GM23338 (cell line): ENCODE results near the gene MAN1C1. TPM values are rescaled to one million over a fixed set of nuclear protein-coding genes. Genes with fewer than 3 reads are reported as not detected.

Source experiments
- ATAC-seq: fragments of 200-7000 bp; cut with Tn5 transposase; 3 replicates; pipeline ENCODE4 v1.9.1; 2020
- DNase-seq: peaks from one replicate; pipeline ENCODE4 v3.0.0-alpha.2; 2015; ENCODE audit warnings: low spot score
- H2AFZ ChIP-seq: fragments of 200-600 bp; sonication (generic); 2 replicates; pipeline ENCODE4 v1.8.0; 2016; ENCODE audit warnings: antibody characterized with exemption, mild to moderate bottlenecking, moderate library complexity
- H3F3A ChIP-seq: fragments of 200-600 bp; sonication (generic); replicated peaks from 2 replicates; pipeline ENCODE4 v1.8.0; 2017; ENCODE audit warnings: antibody characterized with exemption, mixed run types, low read depth
- H3K27ac ChIP-seq: fragments of 200-600 bp; sonication (generic); 2 replicates; pipeline ENCODE4 v1.6.1; 2016; ENCODE audit warnings: low read depth
- H3K27me3 ChIP-seq: fragments of 200-600 bp; sonication (generic); 2 replicates; pipeline ENCODE4 v1.8.0; 2016; ENCODE audit warnings: mild to moderate bottlenecking, mixed run types, moderate library complexity; ENCODE audit not compliant: insufficient read depth
- H3K36me3 ChIP-seq: fragments of 200-600 bp; sonication (generic); 2 replicates; pipeline ENCODE4 v1.8.0; 2016; ENCODE audit warnings: mild to moderate bottlenecking; ENCODE audit not compliant: insufficient read depth
- H3K4me1 ChIP-seq: fragments of 200-600 bp; sonication (generic); 2 replicates; pipeline ENCODE4 v1.8.0; 2016; ENCODE audit warnings: mild to moderate bottlenecking, moderate library complexity; ENCODE audit not compliant: insufficient read depth
- H3K4me2 ChIP-seq: fragments of 200-600 bp; sonication (generic); 2 replicates; pipeline ENCODE4 v1.7.1; 2017; ENCODE audit warnings: mixed run types
- H3K4me3 ChIP-seq: fragments of 200-600 bp; sonication (generic); 2 replicates; pipeline ENCODE4 v1.6.1; 2016; ENCODE audit warnings: mixed run types
- H3K79me2 ChIP-seq: fragments of 200-600 bp; sonication (generic); replicated peaks from 2 replicates; pipeline ENCODE4 v1.8.0; 2017; ENCODE audit warnings: mild to moderate bottlenecking; ENCODE audit not compliant: insufficient read depth
- H3K9me2 ChIP-seq: fragments of 200-600 bp; sonication (generic); 2 replicates; pipeline ENCODE4 v1.8.0; 2017; ENCODE audit not compliant: insufficient read depth
- H4K20me1 ChIP-seq: fragments of 200-600 bp; sonication (generic); replicated peaks from 2 replicates; pipeline ENCODE4 v1.8.0; 2017; ENCODE audit warnings: mild to moderate bottlenecking; ENCODE audit not compliant: insufficient read depth
- H3K27ac Mint-ChIP-seq: 2 replicates; pipeline ENCODE4 v1.8.0; 2020; ENCODE audit warnings: inconsistent platforms, mild to moderate bottlenecking, moderate library complexity, mixed read lengths
- H3K27me3 Mint-ChIP-seq: 3 replicates; pipeline ENCODE4 v1.8.0; 2022; ENCODE audit warnings: low read depth, mild to moderate bottlenecking, moderate library complexity, mixed read lengths, inconsistent platforms; ENCODE audit not compliant: insufficient read depth, poor library complexity
- H3K36me3 Mint-ChIP-seq: 3 replicates; pipeline ENCODE4 v1.8.0; 2021; ENCODE audit warnings: low read depth, mild to moderate bottlenecking, inconsistent platforms, moderate library complexity, mixed read lengths
- H3K4me1 Mint-ChIP-seq: 3 replicates; pipeline ENCODE4 v1.8.0; 2020; ENCODE audit warnings: mild to moderate bottlenecking, inconsistent platforms, mixed read lengths
- H3K4me3 Mint-ChIP-seq: 3 replicates; pipeline ENCODE4 v1.8.0; 2021; ENCODE audit warnings: moderate library complexity, mild to moderate bottlenecking, inconsistent platforms, mixed read lengths
- H3K9me3 Mint-ChIP-seq: 3 replicates; pipeline ENCODE4 v1.8.0; 2020; ENCODE audit warnings: moderate library complexity, mild to moderate bottlenecking, inconsistent platforms, mixed read lengths
- CTCF ChIP-seq, 2 experiments: fragments of 200-600 bp in 1 of 2; sonication (generic) in 1 of 2; conservative IDR thresholded peaks; 2 replicates each; pipeline versions ENCODE4 v1.5.1 to v1.6.1; 2016 to 2017; ENCODE audit warnings: antibody characterized with exemption in 2 of 2, low read depth in 2 of 2, mild to moderate bottlenecking in 2 of 2, moderate library complexity in 1 of 2
- REST ChIP-seq: IDR thresholded peaks from one replicate; pipeline ENCODE4 v1.6.1; 2018; ENCODE audit warnings: antibody characterized with exemption; ENCODE audit not compliant: unreplicated experiment
- STAT1 ChIP-seq: IDR thresholded peaks from one replicate; pipeline ENCODE4 v1.6.1; 2016; ENCODE audit warnings: antibody characterized with exemption; ENCODE audit not compliant: unreplicated experiment
- polyA plus RNA-seq: library from polyadenylated mRNA; unstranded; fragments of >200 nt; fragmentation: Nextera tagmentation; extraction: Ambion mirVana; gene quantifications from 2 replicates; pipeline ENCODE4 v1.2.1, GENCODE V29; 2016
- total RNA-seq: library from RNA; depleted of rRNA; stranded (reverse); fragments of >200 nt; shearing (Covaris generic); gene quantifications from 2 replicates; pipeline ENCODE4 v1.2.3, GENCODE V29; 2014

Gene MAN1C1
- total and polyA plus RNA-seq, 2 experiments from 2014 or later, result 5.4 to 13.6 TPM

GRCh38 chr1:25700144-25700523, 83.5 kb downstream of the MAN1C1 start:
- no peaks in the 10 kb centered on the region for H3K36me3 ChIP-seq
- peaks cover 62% of the 10 kb centered on the region for H3K4me1 Mint-ChIP-seq
- no peak for TF ChIP-seq REST
- H3K27ac Mint-ChIP-seq, result no peak overlapping the region
- DNase-seq (no peak), ATAC-seq (no peak)
- H3K9me2 ChIP-seq, result no peaks in the 10 kb centered on the region
- H3K27me3 Mint-ChIP-seq, result peaks cover 5% of the 10 kb centered on the region
- no peaks in the 10 kb centered on the region for H3K36me3 Mint-ChIP-seq
- H3K4me1 ChIP-seq, result peaks cover 50% of the 10 kb centered on the region
- H3K9me3 Mint-ChIP-seq, result no peaks in the 10 kb centered on the region
- no peak overlapping the region for H2AFZ ChIP-seq
- H3F3A ChIP-seq, result peaks cover 9% of the 10 kb centered on the region
- H3K4me3 ChIP-seq, result no peak overlapping the region
- no peak overlapping the region; the same call in 2 of the 3 replicates for H3K4me3 Mint-ChIP-seq
- no peaks in the 10 kb centered on the region for H4K20me1 ChIP-seq
- no peaks in the 10 kb centered on the region for H3K79me2 ChIP-seq
- peak overlapping the region; percentile 26; the same call in 1 of the 2 replicates for H3K4me2 ChIP-seq
- 0 out of 2 replicates have a peak overlapping the region, but pooled peaks have one; percentile 59 for H3K27ac ChIP-seq
- H3K27me3 ChIP-seq, result no peaks in the 10 kb centered on the region

DNA sequence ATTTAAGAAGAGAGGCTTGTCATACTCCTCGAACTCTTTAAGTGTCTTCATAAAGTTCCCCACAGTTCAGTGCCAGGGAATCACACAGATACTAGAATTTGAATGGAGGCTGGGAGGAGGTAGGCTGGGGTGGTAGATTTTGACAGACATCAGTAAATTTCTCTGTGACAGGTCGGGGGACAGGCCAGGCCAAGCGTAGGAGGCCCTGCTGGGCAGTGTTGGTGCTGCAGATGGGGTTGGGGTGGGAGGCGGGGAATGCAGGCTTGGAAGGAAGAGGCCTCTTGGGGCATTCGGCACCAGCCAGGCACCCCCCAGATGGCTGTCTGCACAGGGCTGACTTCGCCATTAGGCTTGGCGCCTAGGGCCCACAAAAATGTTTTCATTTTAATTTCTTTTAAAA, 84.0 kb downstream of the MAN1C1 start:
- no peak overlapping the region for H3K4me3 Mint-ChIP-seq
- DNase-seq, result peak; percentile 76
- TF ChIP-seq CTCF (conservative IDR thresholded peaks at IDR 0.05; ENCODE audit: low read depth in 2 of 2) (peak; percentile 18 to 47; a peak in 3 of 4 replicates), STAT1 (no peak)
- peaks cover 8% of the 10 kb centered on the region for H3F3A ChIP-seq
- ATAC-seq, result peak; percentile 83
- no peaks in the 10 kb centered on the region for H3K9me3 Mint-ChIP-seq
- no peaks in the 10 kb centered on the region for H3K9me2 ChIP-seq
- H3K4me3 ChIP-seq, result no peak overlapping the region
- H3K4me1 Mint-ChIP-seq, result peaks cover 60% of the 10 kb centered on the region
- H3K27ac Mint-ChIP-seq, result no peak overlapping the region
- H3K36me3 ChIP-seq, result no peaks in the 10 kb centered on the region
- no peaks in the 10 kb centered on the region for H3K27me3 ChIP-seq
- peaks cover 48% of the 10 kb centered on the region for H3K4me1 ChIP-seq
- H2AFZ ChIP-seq, result no peak overlapping the region
- peaks cover 7% of the 10 kb centered on the region for H3K27me3 Mint-ChIP-seq
- no peaks in the 10 kb centered on the region for H3K79me2 ChIP-seq
- no peaks in the 10 kb centered on the region for H4K20me1 ChIP-seq
- 0 out of 2 replicates have a peak overlapping the region, but pooled peaks have one; percentile 59 for H3K27ac ChIP-seq
- H3K4me2 ChIP-seq, result no peak overlapping the region; the same call in 1 of the 2 replicates
- H3K36me3 Mint-ChIP-seq, result no peaks in the 10 kb centered on the region
